ENCODE data around the gene FHL2. TPM values are rescaled to one million over a fixed set of nuclear protein-coding genes. Genes with fewer than 3 reads are reported as not detected.

Gene FHL2
- total RNA-seq, 1 donor from 2014 or later = 5.5 TPM

DNA sequence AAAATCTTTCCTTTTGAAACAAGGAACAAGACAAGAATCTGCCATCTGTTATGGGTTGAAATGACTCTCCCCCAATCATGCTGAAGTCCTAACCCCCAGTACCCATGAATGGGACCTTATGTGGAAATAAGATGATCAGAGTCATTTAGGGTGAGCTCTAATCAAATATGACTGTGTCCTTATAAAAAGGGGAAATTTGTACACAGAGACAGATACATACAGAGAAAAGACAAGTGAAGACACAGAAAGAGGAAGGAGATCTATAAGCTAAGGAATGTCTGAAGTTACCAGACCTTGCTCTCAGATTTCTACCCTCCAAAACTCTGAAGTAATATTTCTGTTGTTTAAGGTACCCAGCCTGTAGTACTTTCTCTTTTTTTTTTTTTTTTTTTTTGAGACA, 85.0 kb downstream of the FHL2 start:
- Histone ChIP-seq H3K27ac (no peak overlapping the region), H3K4me1 (peaks cover 6% of the 10 kb centered on the region), H3K36me3 (peaks cover under 1% of the 10 kb centered on the region), H3K9me3 (no peaks in the 10 kb centered on the region), H3K4me3 (no peak overlapping the region), H3K27me3 (ENCODE audit: low read depth) (no peaks in the 10 kb centered on the region)
- intact Hi-C loops (cut with DNase I) = no loop called here
- no peak for ATAC-seq
- TF ChIP-seq CTCF (IDR thresholded peaks at IDR 0.05) = no peak
- DNase-seq = no peak

Other genes starting within 250 kb of the FHL2 start
- gene GPR45, start 157.3 kb downstream of the FHL2 start, total RNA-seq = not detected
- 19.4 TPM for gene TGFBRAP1, start 69.3 kb downstream of the FHL2 start, total RNA-seq
- 18.3 TPM for gene C2orf49, start 61.5 kb downstream of the FHL2 start, total RNA-seq

Measured in lower lobe of right lung (tissue), 2 donors.